Keratinocyte (primary cell): ENCODE results near the gene ARHGEF18. TPM values are rescaled to one million over a fixed set of nuclear protein-coding genes. Genes with fewer than 3 reads are reported as not detected.

Experiments
- DNase-seq: peaks from one replicate; pipeline ENCODE4 v3.0.0-alpha.2; 2011; ENCODE audit warnings: low read depth, missing footprints, low spot score
- FAIRE-seq: peaks from 2 replicates; lab custom pipeline; 2011; peaks lifted over from hg19 to GRCh38; lab: Jason Lieb, UNC
- H2AFZ ChIP-seq: 2 replicates; pipeline ENCODE4 v1.6.0; 2012; ENCODE audit warnings: low read length, control low read depth, inconsistent platforms; ENCODE audit not compliant: control insufficient read depth
- H3K27ac ChIP-seq: 2 replicates; pipeline ENCODE4 v1.5.1; 2011; ENCODE audit warnings: low read length; ENCODE audit not compliant: control insufficient read depth, insufficient read depth
- H3K27me3 ChIP-seq: 3 replicates; pipeline ENCODE4 v1.6.0; 2011; ENCODE audit warnings: low read length; ENCODE audit not compliant: control insufficient read depth, insufficient read depth; ENCODE audit errors: extremely low read depth
- H3K36me3 ChIP-seq, 2 experiments: 2 replicates in 1 of 2; 3 replicates in 1 of 2; pipeline ENCODE4 v1.5.1; 2011; ENCODE audit warnings: low read length in 2 of 2, mild to moderate bottlenecking in 1 of 2; ENCODE audit not compliant: control insufficient read depth in 2 of 2, insufficient read depth in 2 of 2; ENCODE audit errors: extremely low read depth in 1 of 2
- H3K4me1 ChIP-seq: 3 replicates; pipeline ENCODE4 v1.5.1; 2011; ENCODE audit warnings: low read length; ENCODE audit not compliant: control insufficient read depth, insufficient read depth; ENCODE audit errors: extremely low read depth
- H3K4me2 ChIP-seq: 3 replicates; pipeline ENCODE4 v1.6.0; 2011; ENCODE audit warnings: low read depth, low read length; ENCODE audit not compliant: control insufficient read depth, insufficient read depth; ENCODE audit errors: extremely low read depth
- H3K4me3 ChIP-seq, 3 experiments: fragments of 200-600 bp in 1 of 3; sonication (generic) in 1 of 3; 2 replicates in 2 of 3; 3 replicates in 1 of 3; pipeline ENCODE4 v1.5.1; 2011 to 2016; ENCODE audit warnings: low read length in 3 of 3, mild to moderate bottlenecking in 3 of 3, control low read depth in 2 of 3, inconsistent platforms in 1 of 3, low read depth in 1 of 3, mixed read lengths in 1 of 3, mixed run types in 1 of 3, moderate library complexity in 1 of 3; ENCODE audit not compliant: control insufficient read depth in 2 of 3, insufficient read depth in 2 of 3; ENCODE audit errors: extremely low read depth in 1 of 3
- H3K79me2 ChIP-seq: 2 replicates; pipeline ENCODE4 v1.6.0; 2012; ENCODE audit warnings: low read length; ENCODE audit not compliant: control insufficient read depth, insufficient read depth
- H3K9ac ChIP-seq: 3 replicates; pipeline ENCODE4 v1.6.0; 2011; ENCODE audit warnings: low read length; ENCODE audit not compliant: control insufficient read depth, insufficient read depth; ENCODE audit errors: extremely low read depth
- H3K9me1 ChIP-seq: 3 replicates; pipeline ENCODE4 v1.6.0; 2011; ENCODE audit warnings: low read length; ENCODE audit not compliant: control insufficient read depth, insufficient read depth; ENCODE audit errors: extremely low read depth
- H3K9me3 ChIP-seq: 2 replicates; pipeline ENCODE4 v1.5.1; 2012; ENCODE audit warnings: low read depth, low read length; ENCODE audit not compliant: control insufficient read depth
- H4K20me1 ChIP-seq: 3 replicates; pipeline ENCODE4 v1.6.0; 2011; ENCODE audit warnings: low read length; ENCODE audit not compliant: control insufficient read depth, insufficient read depth; ENCODE audit errors: extremely low read depth
- CTCF ChIP-seq, 3 experiments: IDR thresholded peaks in 1 of 3; conservative IDR thresholded peaks in 1 of 3; optimal IDR thresholded peaks in 1 of 3; 2 replicates in 2 of 3; 3 replicates in 1 of 3; pipeline versions ENCODE3 to v1.5.1; 2011; ENCODE audit warnings: low read length in 3 of 3, mild to moderate bottlenecking in 3 of 3, moderate library complexity in 2 of 3, control low read depth in 1 of 3, inconsistent platforms in 1 of 3; ENCODE audit not compliant: insufficient read depth in 2 of 3; ENCODE audit errors: extremely low read depth in 1 of 3
- EZH2 ChIP-seq: IDR thresholded peaks from one replicate; pipeline ENCODE4 v1.6.1; 2012; ENCODE audit warnings: inconsistent platforms, mild to moderate bottlenecking, low read length, moderate library complexity
- dilution Hi-C: fragments of 300-500 bp; cut with MboI; formaldehyde crosslinking; loops from one replicate; pipeline ENCODE4 v1.7.0; 2020; ENCODE audit warnings: low sequenced_read_pairs; ENCODE audit not compliant: extremely low pct_ligation_motif_present
- polyA plus RNA-seq, 5 experiments: library from polyadenylated mRNA; depleted of rRNA in 3 of 5; stranded (reverse) in 3 of 5; stranded (forward) in 1 of 5; unstranded in 1 of 5; fragments of >200 nt; gene quantifications; 1 replicate in 1 of 5; 2 replicates in 3 of 5; 3 replicates in 1 of 5; pipeline versions ENCODE4 v1.2.1 to v1.2.3, GENCODE V29; 2011 to 2012; ENCODE audit warnings: missing spikeins in 2 of 5, low read depth in 1 of 5, low replicate concordance in 1 of 5

ARHGEF18 gene
- polyA plus RNA-seq, 1 donor (not counting 4 experiments of a cell fraction or from before 2014, with no cell fraction given), result 7.9 TPM

- H3K9me1 ChIP-seq, result peaks cover 5% of the 10 kb centered on the region
- H3K27me3 ChIP-seq, result no peaks in the 10 kb centered on the region
- H3K36me3 ChIP-seq, result no peaks in the 10 kb centered on the region
- no peak overlapping the region for H2AFZ ChIP-seq
- H3K79me2 ChIP-seq, result no peaks in the 10 kb centered on the region
- H3K9ac ChIP-seq, result no peak overlapping the region
- H3K4me1 ChIP-seq, result peaks cover 15% of the 10 kb centered on the region
- TF ChIP-seq CTCF (optimal IDR thresholded peaks at IDR 0.05 in 1 of 3, IDR thresholded peaks at IDR 0.05 in 1 of 3, conservative IDR thresholded peaks at IDR 0.05 in 1 of 3; ENCODE audit: extremely low read depth in 1 of 3, insufficient read depth in 2 of 3, low read length in 3 of 3) (no peak), EZH2 (no peak)
- no peaks in the 10 kb centered on the region for H3K9me3 ChIP-seq
- H3K4me3 ChIP-seq, result no peak overlapping the region
- dilution Hi-C loops, result no loop called here
- no peak overlapping the region for H3K27ac ChIP-seq
- H3K4me2 ChIP-seq, result no peak overlapping the region
- DNase-seq, result no peak
- H4K20me1 ChIP-seq, result no peaks in the 10 kb centered on the region
- FAIRE-seq, result peak; percentile 60
Measured at GRCh38 chr19:7373862-7374261, 25.1 kb downstream of the ARHGEF18 start.

GRCh38 chr19:7376151-7376852 is 27.6 kb downstream of the ARHGEF18 start:
- peak; percentile 98 for FAIRE-seq
- dilution Hi-C loops, result no loop called here

More at GRCh38 chr19:7376151-7376852, 27.6 kb downstream of the ARHGEF18 start:
- Histone ChIP-seq H3K27me3 (no peaks in the 10 kb centered on the region), H3K4me2 (peak overlapping the region; percentile 32), H3K9ac (no peak overlapping the region), H4K20me1 (no peaks in the 10 kb centered on the region), H2AFZ (no peak overlapping the region), H3K4me1 (peaks cover 15% of the 10 kb centered on the region), H3K27ac (no peak overlapping the region), H3K9me1 (peaks cover 5% of the 10 kb centered on the region), H3K79me2 (no peaks in the 10 kb centered on the region), H3K4me3 (no peak overlapping the region), H3K9me3 (no peaks in the 10 kb centered on the region), H3K36me3 (no peaks in the 10 kb centered on the region)
- no peak for TF ChIP-seq CTCF (optimal IDR thresholded peaks at IDR 0.05 in 1 of 3, IDR thresholded peaks at IDR 0.05 in 1 of 3, conservative IDR thresholded peaks at IDR 0.05 in 1 of 3; ENCODE audit: extremely low read depth in 1 of 3, insufficient read depth in 2 of 3, low read length in 3 of 3)
- TF ChIP-seq EZH2, result no peak
- DNase-seq, result peak; percentile 68
